ENCODE results near the gene HSDL2.

HSDL2 gene

GRCh38 chr9:112462855-112463254 is 82.9 kb downstream of the HSDL2 start:
- DNase-seq = no peak

- DNase-seq = no peak
These were observed 85.4 kb downstream of the HSDL2 start for GRCh38 chr9:112465352-112465751.

- DNase-seq = no peak
These were observed 93.1 kb downstream of the HSDL2 start for GRCh38 chr9:112472996-112473395.

GRCh38 chr9:112473986-112474385 is 94.1 kb downstream of the HSDL2 start:
- DNase-seq = no peak

- no peak for DNase-seq
These were observed 95.4 kb downstream of the HSDL2 start for GRCh38 chr9:112475318-112475717.

GRCh38 chr9:112477330-112477729 is 97.4 kb downstream of the HSDL2 start:
- DNase-seq = no peak

GRCh38 chr9:112479221-112479620 is 99.3 kb downstream of the HSDL2 start:
- no peak for DNase-seq

GRCh38 chr9:112484607-112485006 is 104.7 kb downstream of the HSDL2 start:
- no peak for DNase-seq

GRCh38 chr9:112485574-112485973 is 105.7 kb downstream of the HSDL2 start:
- no peak for DNase-seq

- DNase-seq = peak; percentile 74 to 91 (median 86)
These were observed 106.5 kb downstream of the HSDL2 start, which contains the start of gene KIAA1958 for GRCh38 chr9:112486221-112487007. Gene KIAA1958 (plus strand): TSS chr9:112486827. CDS start chr9:112574081, 87,254 bp downstream.

GRCh38 chr9:112487008-112487798 is 107.3 kb downstream of the HSDL2 start:
- DNase-seq = peak; percentile 56 to 82 (median 79)

- peak in 1 of 3 experiments; percentile 66 for DNase-seq
These were observed 108.0 kb downstream of the HSDL2 start for GRCh38 chr9:112487799-112488340.

GRCh38 chr9:112489039-112489546 is 109.2 kb downstream of the HSDL2 start:
- DNase-seq = peak in 2 of 3 experiments; percentile 2 to 26

- DNase-seq = peak; percentile 2 to 76 (median 29)
These were observed 110.2 kb downstream of the HSDL2 start for GRCh38 chr9:112489876-112490666.

- no peak for DNase-seq
These were observed 113.7 kb downstream of the HSDL2 start for GRCh38 chr9:112493393-112494137.

- DNase-seq = no peak
These were observed 114.2 kb downstream of the HSDL2 start for GRCh38 chr9:112494153-112494552.

- no peak for DNase-seq
These were observed 115.7 kb downstream of the HSDL2 start for GRCh38 chr9:112495614-112496013.

- no peak for DNase-seq
These were observed 116.3 kb downstream of the HSDL2 start for GRCh38 chr9:112496074-112496722.

- no peak for DNase-seq
These were observed 120.9 kb downstream of the HSDL2 start for GRCh38 chr9:112500842-112501241.

GRCh38 chr9:112501287-112501686 is 121.4 kb downstream of the HSDL2 start:
- DNase-seq = no peak
